Stimulated activated naive CD8-positive, alpha-beta T cell treated with anti-CD3 and anti-CD28 coated beads, Interleukin-15, Interleukin-2, amounts not matched to agents 100 ng/mL and 50 ng/mL, for 24 hours (primary cell): ENCODE measurements around the gene MISP.
"Not testable (repeated sequence)": the region's sequence is repeated elsewhere in the genome, so short reads cannot be mapped to it uniquely, and the experiment has no call there.

Experiments used
- H3K27ac Mint-ChIP-seq: one replicate; pipeline ENCODE4 v1.8.0; 2021; ENCODE audit warnings: mild to moderate bottlenecking, mixed read lengths
- H3K27me3 Mint-ChIP-seq: one replicate; pipeline ENCODE4 v1.8.0; 2021; ENCODE audit warnings: mixed read lengths
- H3K36me3 Mint-ChIP-seq: one replicate; pipeline ENCODE4 v1.8.0; 2021; ENCODE audit warnings: low read depth, mixed read lengths
- H3K4me1 Mint-ChIP-seq: one replicate; pipeline ENCODE4 v1.8.0; 2021; ENCODE audit warnings: low read depth, mixed read lengths
- H3K4me3 Mint-ChIP-seq: one replicate; pipeline ENCODE4 v1.8.0; 2021; ENCODE audit warnings: mild to moderate bottlenecking, mixed read lengths
- H3K9me3 Mint-ChIP-seq: one replicate; pipeline ENCODE4 v1.8.0; 2021; ENCODE audit warnings: mixed read lengths

Gene MISP

GRCh38 chr19:734716-735115 lies 16.2 kb upstream of the MISP start:
- no peaks in the 10 kb centered on the region for H3K27me3 Mint-ChIP-seq
- no peaks in the 10 kb centered on the region for H3K9me3 Mint-ChIP-seq
- no peak overlapping the region for H3K4me3 Mint-ChIP-seq
- H3K36me3 Mint-ChIP-seq, result no peaks in the 10 kb centered on the region
- peaks cover 8% of the 10 kb centered on the region for H3K4me1 Mint-ChIP-seq
- H3K27ac Mint-ChIP-seq, result no peak overlapping the region

GRCh38 chr19:736125-736524 lies 14.8 kb upstream of the MISP start:
- Mint-ChIP-seq H3K4me1 (peaks cover 8% of the 10 kb centered on the region), H3K36me3 (no peaks in the 10 kb centered on the region), H3K27me3 (no peaks in the 10 kb centered on the region), H3K9me3 (no peaks in the 10 kb centered on the region), H3K27ac (no peak overlapping the region), H3K4me3 (no peak overlapping the region)

GRCh38 chr19:737591-738093 lies 13.3 kb upstream of the MISP start:
- no peaks in the 10 kb centered on the region for H3K36me3 Mint-ChIP-seq
- peaks cover 8% of the 10 kb centered on the region for H3K4me1 Mint-ChIP-seq
- no peak overlapping the region for H3K27ac Mint-ChIP-seq
- no peaks in the 10 kb centered on the region for H3K9me3 Mint-ChIP-seq
- no peak overlapping the region for H3K4me3 Mint-ChIP-seq
- no peaks in the 10 kb centered on the region for H3K27me3 Mint-ChIP-seq

- Mint-ChIP-seq H3K27ac (no peak overlapping the region), H3K4me1 (peaks cover 4% of the 10 kb centered on the region)
Observed at GRCh38 chr19:738509-739128, 12.3 kb upstream of the MISP start.

GRCh38 chr19:739998-740715 lies 10.8 kb upstream of the MISP start:
- Mint-ChIP-seq H3K4me3 (no peak overlapping the region), H3K4me1 (no peaks in the 10 kb centered on the region), H3K27ac (no peak overlapping the region), H3K27me3 (no peaks in the 10 kb centered on the region), H3K36me3 (no peaks in the 10 kb centered on the region), H3K9me3 (no peaks in the 10 kb centered on the region)

More at GRCh38 chr19:738509-739128, 12.3 kb upstream of the MISP start:
- Mint-ChIP-seq H3K4me3 (no peak overlapping the region), H3K9me3 (no peaks in the 10 kb centered on the region), H3K27me3 (no peaks in the 10 kb centered on the region), H3K36me3 (no peaks in the 10 kb centered on the region)

GRCh38 chr19:740816-741505 lies 10.0 kb upstream of the MISP start:
- H3K27ac Mint-ChIP-seq, H3K36me3 Mint-ChIP-seq, H3K4me3 Mint-ChIP-seq, H3K27me3 Mint-ChIP-seq, H3K9me3 Mint-ChIP-seq, H3K4me1 Mint-ChIP-seq: not testable (repeated sequence)

- Mint-ChIP-seq H3K4me3 (no peak overlapping the region), H3K27me3 (no peaks in the 10 kb centered on the region), H3K4me1 (no peaks in the 10 kb centered on the region), H3K27ac (no peak overlapping the region), H3K9me3 (no peaks in the 10 kb centered on the region), H3K36me3 (no peaks in the 10 kb centered on the region)
Observed at GRCh38 chr19:741506-742131, 9.3 kb upstream of the MISP start.

- no peaks in the 10 kb centered on the region for H3K27me3 Mint-ChIP-seq
- H3K36me3 Mint-ChIP-seq, result no peaks in the 10 kb centered on the region
- no peaks in the 10 kb centered on the region for H3K4me1 Mint-ChIP-seq
- H3K27ac Mint-ChIP-seq, result no peak overlapping the region
- no peak overlapping the region for H3K4me3 Mint-ChIP-seq
- no peaks in the 10 kb centered on the region for H3K9me3 Mint-ChIP-seq
Observed at GRCh38 chr19:742540-743075, 8.3 kb upstream of the MISP start.

- H3K4me1 Mint-ChIP-seq, result no peaks in the 10 kb centered on the region
- no peaks in the 10 kb centered on the region for H3K36me3 Mint-ChIP-seq
- H3K27me3 Mint-ChIP-seq, result no peaks in the 10 kb centered on the region
- no peak overlapping the region for H3K4me3 Mint-ChIP-seq
- H3K27ac Mint-ChIP-seq, result no peak overlapping the region
- H3K9me3 Mint-ChIP-seq, result no peaks in the 10 kb centered on the region
Observed at GRCh38 chr19:743168-743687, 7.7 kb upstream of the MISP start.

GRCh38 chr19:745138-745537 lies 5.8 kb upstream of the MISP start:
- not testable (repeated sequence) for H3K9me3 Mint-ChIP-seq, H3K4me1 Mint-ChIP-seq, H3K27ac Mint-ChIP-seq, H3K27me3 Mint-ChIP-seq, H3K4me3 Mint-ChIP-seq, H3K36me3 Mint-ChIP-seq

GRCh38 chr19:746208-746819 lies 4.6 kb upstream of the MISP start:
- Mint-ChIP-seq H3K36me3 (no peaks in the 10 kb centered on the region), H3K27me3 (no peaks in the 10 kb centered on the region), H3K4me3 (no peak overlapping the region), H3K4me1 (no peaks in the 10 kb centered on the region), H3K27ac (no peak overlapping the region), H3K9me3 (no peaks in the 10 kb centered on the region)

GRCh38 chr19:746956-747355 lies 4.0 kb upstream of the MISP start:
- H3K4me3 Mint-ChIP-seq, result no peak overlapping the region

GRCh38 chr19:747432-748273 lies 3.3 kb upstream of the MISP start:
- no peaks in the 10 kb centered on the region for H3K9me3 Mint-ChIP-seq
- no peaks in the 10 kb centered on the region for H3K27me3 Mint-ChIP-seq
- no peaks in the 10 kb centered on the region for H3K4me1 Mint-ChIP-seq
- no peak overlapping the region for H3K27ac Mint-ChIP-seq
- no peaks in the 10 kb centered on the region for H3K36me3 Mint-ChIP-seq
- no peak overlapping the region for H3K4me3 Mint-ChIP-seq

More at GRCh38 chr19:746956-747355, 4.0 kb upstream of the MISP start:
- Mint-ChIP-seq H3K27me3 (no peaks in the 10 kb centered on the region), H3K9me3 (no peaks in the 10 kb centered on the region), H3K4me1 (no peaks in the 10 kb centered on the region), H3K27ac (no peak overlapping the region), H3K36me3 (no peaks in the 10 kb centered on the region)

- Mint-ChIP-seq H3K36me3 (no peaks in the 10 kb centered on the region), H3K27me3 (no peaks in the 10 kb centered on the region), H3K4me1 (no peaks in the 10 kb centered on the region), H3K27ac (no peak overlapping the region), H3K9me3 (no peaks in the 10 kb centered on the region), H3K4me3 (no peak overlapping the region)
Observed at GRCh38 chr19:748274-748598, 2.7 kb upstream of the MISP start.
